ENCODE results near the gene RASL12.
"Not testable (repeated sequence)": the region's sequence is repeated elsewhere in the genome, so short reads cannot be mapped to it uniquely, and the experiment has no call there.

RASL12 gene

GRCh38 chr15:65034719-65035118 is 33.1 kb downstream of the RASL12 start:
- H3K27ac ChIP-seq = no peak overlapping the region
- DNase-seq (ENCODE audit: low read depth, low spot score) = no peak

DNA sequence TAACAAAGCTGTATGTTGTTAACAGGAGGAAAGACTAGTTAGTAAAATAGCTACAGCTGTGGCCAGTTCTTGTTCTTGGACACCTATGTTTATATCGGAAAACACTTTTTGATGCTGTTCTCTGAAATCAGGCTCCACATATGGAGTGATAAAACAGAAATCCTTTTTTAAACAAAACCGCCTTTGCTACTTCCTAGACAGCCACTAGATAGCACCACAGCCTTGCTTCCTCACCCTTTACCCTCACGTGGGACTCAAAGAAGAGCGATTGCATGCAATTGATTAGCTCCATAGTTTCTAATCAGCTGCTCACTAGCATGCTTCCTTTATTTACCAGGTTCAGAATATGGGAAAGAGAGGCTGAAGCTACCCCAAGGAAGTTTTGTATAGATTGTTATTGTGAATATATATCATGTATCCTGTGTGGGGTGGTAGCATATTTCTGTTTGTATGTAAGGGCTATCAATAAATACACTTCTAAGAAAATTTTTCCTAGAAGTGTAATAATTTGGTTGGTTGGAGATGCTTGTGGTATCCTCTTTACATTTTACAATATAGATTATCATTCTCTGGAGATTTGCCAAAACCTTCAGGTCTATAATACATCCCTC is 34.0 kb downstream of the RASL12 start:
- DNase-seq (ENCODE audit: low read depth, low spot score) = no peak
- H3K27ac ChIP-seq = no peak overlapping the region

DNA sequence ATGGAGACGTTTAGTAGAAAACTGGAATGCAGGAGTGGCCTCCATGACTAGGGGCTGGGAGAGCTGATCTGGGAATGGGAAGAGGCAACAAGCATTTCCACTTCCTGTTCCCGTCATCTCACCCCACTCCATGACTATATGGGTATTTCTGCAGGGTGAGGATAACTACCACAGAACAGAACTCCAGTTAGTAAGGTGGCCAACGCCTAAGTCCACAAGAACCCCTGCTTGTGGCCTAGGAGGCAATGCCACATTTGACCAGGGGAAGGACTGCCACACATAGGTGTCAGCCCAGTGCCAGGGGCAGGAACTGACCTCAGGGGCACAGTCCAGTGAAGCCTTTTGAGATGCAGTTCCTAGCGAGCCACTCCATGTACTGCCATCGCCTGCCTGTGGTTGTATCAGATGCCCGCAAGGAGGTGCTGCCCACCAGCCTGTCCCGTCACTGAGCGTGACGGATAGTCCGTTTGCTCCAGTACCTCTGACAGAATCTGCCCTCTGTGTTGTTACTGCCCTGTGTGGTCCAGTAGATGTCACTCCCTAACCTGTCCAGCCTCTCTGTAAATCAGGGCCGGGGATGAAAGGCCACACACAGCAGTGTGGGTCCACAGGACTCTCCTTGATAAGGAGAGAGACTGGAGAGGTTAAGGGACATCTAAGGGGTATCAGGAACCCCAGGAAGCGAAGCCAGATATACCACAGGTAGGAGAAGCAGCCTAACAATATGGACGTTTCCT is 34.8 kb downstream of the RASL12 start:
- no peak for DNase-seq (ENCODE audit: low read depth, low spot score)
- no peak overlapping the region for H3K27ac ChIP-seq

- DNase-seq (ENCODE audit: low read depth, low spot score) = no peak
- no peak overlapping the region for H3K27ac ChIP-seq
Observed at GRCh38 chr15:65029736-65030208, 38.0 kb downstream of the RASL12 start.

DNA sequence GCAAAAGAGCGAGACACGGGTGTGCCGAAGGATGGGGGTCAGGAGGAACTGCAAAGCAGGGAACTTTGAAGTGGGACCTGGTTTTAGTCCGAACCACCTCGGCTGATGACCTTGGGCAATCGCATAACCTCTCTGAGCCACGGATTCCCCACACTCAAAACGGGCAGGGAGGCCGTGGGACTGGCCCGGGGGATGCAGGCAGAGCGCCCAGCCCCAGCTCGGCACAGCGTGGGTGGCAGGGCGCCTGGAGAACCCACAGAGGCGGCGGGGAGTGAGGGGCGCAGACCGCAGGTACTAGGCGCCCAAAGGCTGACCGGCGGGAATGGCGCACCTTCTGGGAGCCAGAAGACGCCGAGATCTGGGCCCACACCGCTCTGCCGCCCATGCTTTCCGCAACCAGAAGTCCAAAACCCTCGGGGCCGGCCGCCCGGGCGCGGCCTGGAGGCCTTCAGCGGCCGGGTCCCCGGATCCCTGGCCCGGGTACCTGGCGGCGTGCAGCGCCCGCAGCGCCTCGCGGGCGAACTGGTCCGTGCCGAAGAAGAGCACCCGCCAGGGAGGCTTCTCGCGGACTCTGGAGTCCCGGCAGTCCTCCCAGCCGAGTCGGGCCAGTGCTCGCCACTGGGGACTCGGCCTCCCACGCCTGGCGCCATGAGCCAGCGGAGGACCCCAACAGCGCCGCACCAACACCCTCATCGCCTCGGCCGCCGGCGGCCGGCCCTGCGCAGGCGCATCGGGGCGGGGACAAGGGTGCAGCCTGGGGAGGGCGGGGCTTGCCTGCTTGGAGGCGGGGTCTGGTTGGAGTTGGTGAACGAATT is 38.7 kb downstream of the RASL12 start, which contains the start of gene MTFMT:
MTFMT (minus strand) TSS at position 719 of the 815 bp plus-strand sequence; CDS start at position 693, 26 bp downstream.
- no peak within 1 kb of the TSS for H3K27ac ChIP-seq
- DNase-seq (ENCODE audit: low read depth, low spot score) = no peak

DNA sequence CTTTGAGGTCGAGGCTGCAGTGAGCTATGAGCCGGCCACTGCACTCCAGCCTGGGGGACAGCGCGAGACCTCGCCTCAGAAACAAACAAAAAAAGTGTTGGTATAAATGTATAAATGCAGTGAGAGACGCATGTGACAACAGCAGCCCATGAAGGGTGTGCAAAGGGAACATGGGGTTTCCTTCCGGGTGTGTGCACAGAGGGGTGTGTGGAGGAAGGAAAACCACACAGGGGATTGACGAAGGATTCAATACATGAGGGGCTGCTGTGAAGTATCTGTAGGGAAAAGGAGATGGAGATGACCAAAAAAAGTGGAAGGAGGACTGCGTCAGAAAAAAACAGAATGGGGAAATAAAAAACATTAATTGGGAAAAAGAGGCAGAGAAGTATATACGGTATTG is 39.5 kb downstream of the RASL12 start:
- H3K27ac ChIP-seq = no peak overlapping the region
- DNase-seq (ENCODE audit: low read depth, low spot score) = no peak

GRCh38 chr15:65027593-65027992 is 40.2 kb downstream of the RASL12 start:
- no peak overlapping the region for H3K27ac ChIP-seq
- no peak for DNase-seq (ENCODE audit: low read depth, low spot score)

DNA sequence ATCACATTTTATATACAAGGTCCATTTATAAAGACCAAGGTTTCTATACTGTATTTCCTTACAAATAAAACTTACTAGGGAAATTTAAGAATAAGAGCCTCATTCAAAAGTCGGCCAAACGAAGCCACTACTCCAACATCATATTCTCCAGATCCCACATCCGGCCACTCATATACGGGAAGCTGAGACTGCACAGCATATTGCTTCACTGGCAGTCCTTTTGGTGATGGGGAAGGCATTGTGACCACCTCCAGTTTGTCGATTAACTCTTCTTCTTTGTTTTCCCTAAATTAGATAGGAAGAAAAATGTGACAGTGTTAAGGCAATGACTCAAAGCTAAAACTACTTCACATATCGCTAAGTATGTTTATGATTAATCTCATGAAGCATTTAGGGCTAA is 41.0 kb downstream of the RASL12 start:
- DNase-seq (ENCODE audit: low read depth, low spot score) = no peak
- no peak overlapping the region for H3K27ac ChIP-seq

GRCh38 chr15:65021488-65021887 is 46.3 kb downstream of the RASL12 start:
- no peak overlapping the region for H3K27ac ChIP-seq
- DNase-seq (ENCODE audit: low read depth, low spot score) = no peak

DNA sequence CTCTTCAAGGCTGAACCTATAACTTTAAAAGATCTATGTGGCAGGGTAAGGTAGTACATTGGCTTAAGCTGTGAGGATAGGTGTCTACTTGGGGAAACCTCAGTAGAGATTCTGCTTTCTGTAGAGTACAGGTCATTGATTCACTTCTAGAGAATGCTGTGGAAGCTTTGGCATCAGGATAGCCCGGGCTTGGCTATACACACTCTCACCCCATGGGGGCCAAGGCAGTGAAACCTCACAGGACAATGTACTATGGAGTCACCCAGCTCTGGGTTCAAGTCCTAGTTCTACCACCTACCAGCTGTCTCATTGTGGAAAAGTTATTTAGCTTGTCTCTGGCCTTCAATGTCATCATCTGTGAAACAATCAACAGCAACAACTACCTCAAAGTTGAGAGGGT is 47.4 kb downstream of the RASL12 start:
- H3K27ac ChIP-seq = no peak overlapping the region
- no peak for DNase-seq (ENCODE audit: low read depth, low spot score)

GRCh38 chr15:65011198-65011597 is 56.6 kb downstream of the RASL12 start:
- not testable (repeated sequence) for DNase-seq (ENCODE audit: low read depth, low spot score); H3K27ac ChIP-seq

- DNase-seq (ENCODE audit: low read depth, low spot score) = no peak
- no peak overlapping the region for H3K27ac ChIP-seq
Observed at GRCh38 chr15:65008983-65009382, 58.8 kb downstream of the RASL12 start.

DNA sequence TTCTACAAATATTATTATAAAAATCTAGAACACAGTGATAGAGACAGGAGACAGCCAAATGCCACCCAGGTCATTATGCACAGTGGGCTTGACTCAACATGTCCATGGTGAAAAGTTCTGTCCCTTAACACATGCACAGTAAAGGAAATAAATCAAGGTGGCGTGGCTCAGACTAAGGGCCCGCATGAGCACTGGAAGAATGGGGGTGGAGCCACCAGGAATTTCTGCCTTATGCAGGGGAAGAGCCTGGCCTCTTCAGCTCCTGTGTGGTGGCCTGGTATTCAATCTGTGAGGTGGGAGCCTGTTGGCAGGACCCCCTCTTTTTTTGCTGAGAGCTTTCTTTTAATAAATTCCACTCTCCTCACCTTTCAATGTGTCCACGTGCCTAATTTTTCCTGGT is 60.9 kb downstream of the RASL12 start:
- no peak overlapping the region for H3K27ac ChIP-seq
- DNase-seq (ENCODE audit: low read depth, low spot score) = no peak

DNA sequence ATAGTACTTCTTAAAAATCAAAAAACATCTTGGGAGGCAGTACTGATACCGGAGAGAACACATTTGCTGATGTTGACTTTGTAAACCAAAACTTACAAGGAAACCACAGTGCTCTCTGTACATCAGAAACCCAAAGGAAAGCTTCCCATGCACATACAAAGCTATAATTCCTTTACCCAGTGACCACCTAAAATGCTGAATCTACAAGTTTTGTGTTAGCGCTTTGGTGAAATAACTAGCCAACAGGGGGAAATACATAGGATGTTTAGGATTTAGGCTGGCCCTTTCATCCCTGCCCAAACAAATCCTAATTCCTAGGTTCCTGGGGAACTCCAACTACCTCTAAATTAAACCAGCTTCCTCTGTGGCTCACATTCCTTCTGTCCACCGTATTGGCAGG is 62.8 kb downstream of the RASL12 start:
- no peak overlapping the region for H3K27ac ChIP-seq
- no peak for DNase-seq (ENCODE audit: low read depth, low spot score)
